Measurements from ENCODE around the gene KCNMB2. TPM values are rescaled to one million over a fixed set of nuclear protein-coding genes. Genes with fewer than 3 reads are reported as not detected.

The KCNMB2 gene
- total RNA-seq, 4 donors from 2014 or later, result not detected

- DNase-seq (ENCODE audit: low spot score in 2 of 2), result no peak
- H3K4me1 ChIP-seq, result no peaks in the 10 kb centered on the region
- 43 to 69% methylated on average over 3 of the region's 3 CpGs for WGBS, 2 donors
- H3K36me3 ChIP-seq, result no peaks in the 10 kb centered on the region
- TF ChIP-seq CTCF (IDR thresholded peaks at IDR 0.05) (no peak), POLR2A (IDR thresholded peaks at IDR 0.05) (no peak), EP300 (IDR thresholded peaks at IDR 0.05) (no peak)
- H3K4me3 ChIP-seq, result no peak overlapping the region
- H3K9me3 ChIP-seq, result no peaks in the 10 kb centered on the region
- H3K27ac ChIP-seq, result no peak overlapping the region
- H3K27me3 ChIP-seq, result no peaks in the 10 kb centered on the region
These were observed 143.8 kb downstream of the KCNMB2 start for GRCh38 chr3:178680037-178680436.

- no peak for DNase-seq (ENCODE audit: low spot score in 2 of 2)
- H3K4me1 ChIP-seq, result no peaks in the 10 kb centered on the region
- no peak overlapping the region for H3K4me3 ChIP-seq
- no peaks in the 10 kb centered on the region for H3K9me3 ChIP-seq
- no peaks in the 10 kb centered on the region for H3K36me3 ChIP-seq
- H3K27me3 ChIP-seq, result no peaks in the 10 kb centered on the region
- WGBS, 2 donors, result 79 to 81% methylated on average over 2 of the region's 2 CpGs
- TF ChIP-seq EP300 (IDR thresholded peaks at IDR 0.05) (no peak), POLR2A (IDR thresholded peaks at IDR 0.05) (no peak), CTCF (IDR thresholded peaks at IDR 0.05) (no peak)
- H3K27ac ChIP-seq, result no peak overlapping the region
These were observed 144.3 kb downstream of the KCNMB2 start for GRCh38 chr3:178680489-178680888.

GRCh38 chr3:178684881-178685590, 148.8 kb downstream of the KCNMB2 start:
- WGBS, 2 donors, result 64 to 84% methylated on average over 1 of the region's 1 CpG
- DNase-seq (ENCODE audit: low spot score in 2 of 2), result no peak

GRCh38 chr3:178685591-178685906, 149.3 kb downstream of the KCNMB2 start:
- WGBS, 2 donors, result 49 to 69% methylated on average over 3 of the region's 3 CpGs

More at GRCh38 chr3:178684881-178685590, 148.8 kb downstream of the KCNMB2 start:
- no peak overlapping the region for H3K27ac ChIP-seq
- H3K4me1 ChIP-seq, result no peaks in the 10 kb centered on the region
- TF ChIP-seq CTCF (IDR thresholded peaks at IDR 0.05) (no peak), POLR2A (IDR thresholded peaks at IDR 0.05) (no peak), EP300 (IDR thresholded peaks at IDR 0.05) (no peak)
- H3K4me3 ChIP-seq, result no peak overlapping the region
- H3K36me3 ChIP-seq, result no peaks in the 10 kb centered on the region
- H3K27me3 ChIP-seq, result no peaks in the 10 kb centered on the region
- no peaks in the 10 kb centered on the region for H3K9me3 ChIP-seq

More at GRCh38 chr3:178685591-178685906, 149.3 kb downstream of the KCNMB2 start:
- Histone ChIP-seq H3K4me1 (no peaks in the 10 kb centered on the region), H3K4me3 (no peak overlapping the region), H3K9me3 (no peaks in the 10 kb centered on the region), H3K36me3 (no peaks in the 10 kb centered on the region), H3K27ac (no peak overlapping the region), H3K27me3 (no peaks in the 10 kb centered on the region)
- TF ChIP-seq CTCF (IDR thresholded peaks at IDR 0.05) (no peak), EP300 (IDR thresholded peaks at IDR 0.05) (no peak), POLR2A (IDR thresholded peaks at IDR 0.05) (no peak)
- DNase-seq (ENCODE audit: low spot score in 2 of 2), result no peak

Measured in tibial nerve (tissue), 4 donors.